Measurements from ENCODE around the gene THTPA. TPM values are rescaled to one million over a fixed set of nuclear protein-coding genes. Genes with fewer than 3 reads are reported as not detected.

The THTPA gene
- total and polyA plus RNA-seq, 2 of the 4 experiments (the other 2 are of a cell fraction), result 5.0 to 9.2 TPM

- TF ChIP-seq CTCF (conservative IDR thresholded peaks at IDR 0.05; ENCODE audit: low read depth, low read length), result no peak
- no peak for TF ChIP-seq NFE2L2 (IDR thresholded peaks at IDR 0.05; ENCODE audit: low read depth, low read length)
- no peak for TF ChIP-seq BHLHE40 (IDR thresholded peaks at IDR 0.05; ENCODE audit: low read depth, low read length)
Measured at GRCh38 chr14:23559926-23560520, 4.0 kb downstream of the THTPA start (continued).

GRCh38 chr14:23561259-23561658, 5.2 kb downstream of the THTPA start:
- H4K8ac ChIP-seq (ENCODE audit: low read depth in 2 of 2, low read length in 2 of 2), result no peak overlapping the region
- no peak overlapping the region for H3K27ac ChIP-seq (ENCODE audit: insufficient read depth, low read length)
- H3K18ac ChIP-seq (ENCODE audit: low read depth, low read length), result no peak overlapping the region
- H2BK5ac ChIP-seq (ENCODE audit: low read depth, low read length, poor library complexity, severe bottlenecking), result no peak overlapping the region
- ATAC-seq (ENCODE audit: low read depth) (no peak), DNase-seq (no peak)
- no peak overlapping the region for H2BK15ac ChIP-seq (ENCODE audit: low read depth, low read length)
- H3K9me1 ChIP-seq (ENCODE audit: insufficient read depth, low read length), result peaks cover 8% of the 10 kb centered on the region
- no peak overlapping the region for H3K4me3 ChIP-seq (ENCODE audit: insufficient read depth, low read depth, low read length)
- H2AK9ac ChIP-seq (replicated peaks; ENCODE audit: low read depth, low read length, poor library complexity), result no peak overlapping the region
- peaks cover 14 to 16% of the 10 kb centered on the region in 2 experiments for H3K79me1 ChIP-seq (ENCODE audit: low read depth in 1 of 2, low read length in 2 of 2)
- peaks cover 7% of the 10 kb centered on the region for H3K36me3 ChIP-seq (ENCODE audit: control insufficient read depth, insufficient read depth, low read length)
- H3K27me3 ChIP-seq (ENCODE audit: control insufficient read depth, insufficient read depth, low read length), result no peaks in the 10 kb centered on the region
- CTCF ChIA-PET, result interaction anchor here (0.6 to 4.2 kb wide), 2 partner anchors 83 to 181 kb away, joined by 3 to 30 read pairs; no protein-coding TSS in a partner anchor
- WGBS, 2 experiments (ENCODE audit: extremely low coverage in 2 of 2, insufficient read length in 1 of 2), result no CpG with 5 or more reads among the region's 2 CpGs
- no peak overlapping the region for H4K91ac ChIP-seq (ENCODE audit: insufficient read depth, low read depth, low read length)
- no peak overlapping the region for H3K4ac ChIP-seq (ENCODE audit: low read depth, low read length)
- H3K4me1 ChIP-seq (ENCODE audit: control insufficient read depth, insufficient read depth, low read length), result peaks cover 7% of the 10 kb centered on the region
- H2AFZ ChIP-seq (replicated peaks; ENCODE audit: low read length, poor library complexity), result no peak overlapping the region
- no peak overlapping the region for H2BK20ac ChIP-seq (ENCODE audit: low read depth, low read length)
- no peak overlapping the region for H3K4me2 ChIP-seq (ENCODE audit: low read depth, low read length)
- no peaks in the 10 kb centered on the region for H3K9me3 ChIP-seq (ENCODE audit: control insufficient read depth, insufficient read depth, low read length)
- no peak overlapping the region for H2BK120ac ChIP-seq (ENCODE audit: low read depth, low read length)
- no peak overlapping the region for H4K5ac ChIP-seq (ENCODE audit: low read depth, low read length)
- POLR2A ChIA-PET (ENCODE audit: unreplicated experiment), result no interaction called here
- in situ Hi-C loops (cut with MboI; ENCODE audit: low sequenced_read_pairs) (no loop called here), dilution Hi-C loops (cut with HindIII; ENCODE audit: low sequenced_read_pairs, unreplicated experiment) (no loop called here), intact Hi-C loops (cut with micrococcal nuclease) (no loop called here)
- no peak overlapping the region for H3K23ac ChIP-seq (ENCODE audit: low read depth, low read length)
- H3K14ac ChIP-seq (replicated peaks; ENCODE audit: low read depth, low read length), result no peak overlapping the region
- no TSS peak for BruUV-seq (replicated peaks)
- H3K9ac ChIP-seq (ENCODE audit: low read depth, low read length), result no peak overlapping the region
- H3K56ac ChIP-seq (ENCODE audit: extremely low read depth, insufficient read depth, low read length), result no peak overlapping the region
- H4K20me1 ChIP-seq (ENCODE audit: insufficient read depth, low read length), result no peaks in the 10 kb centered on the region
- H2AK5ac ChIP-seq (ENCODE audit: low read depth, low read length), result no peak overlapping the region
- TF ChIP-seq RFX5 (IDR thresholded peaks at IDR 0.05; ENCODE audit: low read depth, low read length) (no peak), SMC3 (IDR thresholded peaks at IDR 0.05; ENCODE audit: low read depth, low read length) (no peak), POLR2A (IDR thresholded peaks at IDR 0.05; ENCODE audit: low read depth, low read length) (no peak), NFE2L2 (IDR thresholded peaks at IDR 0.05; ENCODE audit: low read depth, low read length) (no peak), RAD21 (IDR thresholded peaks at IDR 0.05; ENCODE audit: low read length) (no peak), BHLHE40 (IDR thresholded peaks at IDR 0.05; ENCODE audit: low read depth, low read length) (no peak), RCOR1 (IDR thresholded peaks at IDR 0.05; ENCODE audit: insufficient replicate concordance, low read length) (no peak), CTCF (conservative IDR thresholded peaks at IDR 0.05; ENCODE audit: low read depth, low read length) (no peak), MAZ (IDR thresholded peaks at IDR 0.05; ENCODE audit: borderline replicate concordance, low read depth, low read length) (no peak), MXI1 (IDR thresholded peaks at IDR 0.05; ENCODE audit: borderline replicate concordance, low read depth, low read length) (no peak), ELK1 (IDR thresholded peaks at IDR 0.05; ENCODE audit: borderline replicate concordance, low read depth, low read length) (no peak)

All from IMR-90 (cell line).